ENCODE measurements around the gene PLPPR5.

DNA sequence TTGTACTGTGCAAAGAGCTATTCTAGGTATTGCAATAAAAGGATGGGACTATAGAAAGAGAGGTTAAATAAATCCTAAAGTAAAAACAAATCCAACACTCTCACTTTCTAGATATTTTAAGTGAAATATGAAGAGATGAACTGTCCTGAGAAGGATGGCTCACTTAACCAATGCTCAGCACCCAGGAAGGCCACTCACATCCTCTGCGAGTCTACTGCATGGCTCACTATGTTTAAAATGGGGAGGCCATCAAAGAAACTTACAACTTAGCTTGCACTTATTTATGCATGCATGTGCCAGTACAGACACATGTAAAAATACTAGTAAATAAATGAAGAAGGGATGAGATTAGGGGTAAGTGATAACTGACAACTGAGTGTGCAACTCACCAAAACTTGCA lies 37.5 kb downstream of the PLPPR5 start:
- TF ChIP-seq, protein P1, sequence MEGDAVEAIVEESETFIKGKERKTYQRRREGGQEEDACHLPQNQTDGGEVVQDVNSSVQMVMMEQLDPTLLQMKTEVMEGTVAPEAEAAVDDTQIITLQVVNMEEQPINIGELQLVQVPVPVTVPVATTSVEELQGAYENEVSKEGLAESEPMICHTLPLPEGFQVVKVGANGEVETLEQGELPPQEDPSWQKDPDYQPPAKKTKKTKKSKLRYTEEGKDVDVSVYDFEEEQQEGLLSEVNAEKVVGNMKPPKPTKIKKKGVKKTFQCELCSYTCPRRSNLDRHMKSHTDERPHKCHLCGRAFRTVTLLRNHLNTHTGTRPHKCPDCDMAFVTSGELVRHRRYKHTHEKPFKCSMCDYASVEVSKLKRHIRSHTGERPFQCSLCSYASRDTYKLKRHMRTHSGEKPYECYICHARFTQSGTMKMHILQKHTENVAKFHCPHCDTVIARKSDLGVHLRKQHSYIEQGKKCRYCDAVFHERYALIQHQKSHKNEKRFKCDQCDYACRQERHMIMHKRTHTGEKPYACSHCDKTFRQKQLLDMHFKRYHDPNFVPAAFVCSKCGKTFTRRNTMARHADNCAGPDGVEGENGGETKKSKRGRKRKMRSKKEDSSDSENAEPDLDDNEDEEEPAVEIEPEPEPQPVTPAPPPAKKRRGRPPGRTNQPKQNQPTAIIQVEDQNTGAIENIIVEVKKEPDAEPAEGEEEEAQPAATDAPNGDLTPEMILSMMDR (IDR thresholded peaks at IDR 0.05; ENCODE audit: low read depth, low read length): no peak
- no peak for TF ChIP-seq EZH2phosphoT487 (IDR thresholded peaks at IDR 0.05; ENCODE audit: low read depth)
